NCI-H187 treated with DMSO at 0.1 percent for 48 hours (cell line): Measurements from ENCODE around the gene PUDP.
"Not testable (repeated sequence)": the region's sequence is repeated elsewhere in the genome, so short reads cannot be mapped to it uniquely, and the experiment has no call there.

Source experiments
- DNase-seq: peaks from one replicate; lab custom pipeline; 2025; lab: John Stamatoyannopoulos, UW

Gene PUDP

DNA sequence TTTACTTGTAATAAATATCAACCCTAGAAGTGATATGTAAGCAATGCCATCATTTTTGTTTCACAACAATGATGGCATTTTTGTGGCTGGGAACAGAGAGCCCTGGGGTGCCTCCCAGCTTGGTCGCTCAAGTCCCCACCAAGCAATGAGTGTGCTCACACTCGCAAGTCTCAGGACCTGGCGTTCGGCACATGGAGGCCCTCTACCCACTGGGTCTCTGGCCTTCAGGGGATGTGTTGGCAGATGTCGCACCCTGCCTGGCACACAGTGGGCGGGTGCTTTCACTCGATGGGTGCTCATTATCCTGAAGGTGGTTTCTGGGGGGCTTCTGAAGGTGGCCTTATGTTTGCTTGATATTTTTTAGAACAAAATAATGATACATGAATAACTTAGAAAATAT, 75.1 kb downstream of the PUDP start:
- DNase-seq: no peak

DNA sequence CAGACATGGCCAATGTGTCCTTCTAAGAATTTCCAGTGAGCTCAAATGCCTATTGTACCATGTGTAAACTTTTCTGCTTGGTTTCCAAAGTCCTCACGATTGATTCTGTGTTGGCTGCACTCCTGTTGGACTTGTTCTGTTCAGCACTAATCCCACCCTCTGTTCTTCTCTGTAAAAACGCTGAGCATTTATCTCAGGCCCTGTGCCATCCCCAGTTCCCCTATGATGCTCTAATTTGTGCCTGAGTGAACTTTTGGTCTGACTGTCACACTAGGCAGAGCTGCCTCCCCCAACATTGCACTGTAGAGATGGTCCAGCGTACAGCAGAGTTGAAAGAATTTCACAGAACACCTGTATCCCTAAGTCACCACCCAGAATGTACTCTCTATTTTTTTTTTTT, 76.6 kb downstream of the PUDP start:
- no peak for DNase-seq

DNA sequence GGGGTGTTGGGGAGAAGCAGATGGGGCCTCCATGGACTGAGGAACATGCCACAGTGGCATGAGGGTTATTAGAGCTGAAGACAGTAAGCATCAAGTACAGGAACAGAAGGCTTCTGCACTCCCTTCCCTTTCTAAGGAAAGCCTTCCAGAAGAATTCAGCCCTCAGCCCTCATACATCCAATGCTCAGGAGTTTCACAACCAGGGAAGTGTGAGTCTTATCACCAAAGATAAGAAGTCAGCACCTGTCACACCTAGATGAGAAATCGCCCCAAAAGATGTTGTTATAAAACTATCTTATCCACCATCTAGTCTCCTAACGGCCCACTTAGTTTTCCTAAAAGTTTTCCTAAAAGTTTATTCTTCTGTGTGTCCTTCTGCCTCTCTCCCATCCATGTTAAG, 78.4 kb downstream of the PUDP start:
- DNase-seq: no peak

DNA sequence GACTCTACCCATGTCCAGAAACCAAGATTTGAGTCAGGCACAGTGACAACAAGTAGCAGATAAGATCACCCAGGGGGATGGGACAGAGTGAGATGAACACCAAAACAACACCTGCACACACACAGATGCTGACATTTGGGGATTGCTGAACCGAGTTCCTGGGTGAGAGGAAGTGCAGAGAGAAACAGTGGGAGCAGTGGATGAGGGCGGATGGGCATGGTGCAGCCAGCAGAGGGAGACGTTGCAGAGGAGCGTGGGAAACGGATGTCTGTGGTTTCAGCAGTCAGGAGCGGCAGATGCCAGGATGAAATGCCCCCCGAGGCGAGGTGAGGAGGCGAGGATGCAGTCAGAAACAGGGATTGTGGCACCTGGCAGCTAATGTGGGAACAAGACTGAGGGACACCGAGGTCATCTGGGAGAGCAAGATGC, 79.0 kb downstream of the PUDP start:
- no peak for DNase-seq

DNA sequence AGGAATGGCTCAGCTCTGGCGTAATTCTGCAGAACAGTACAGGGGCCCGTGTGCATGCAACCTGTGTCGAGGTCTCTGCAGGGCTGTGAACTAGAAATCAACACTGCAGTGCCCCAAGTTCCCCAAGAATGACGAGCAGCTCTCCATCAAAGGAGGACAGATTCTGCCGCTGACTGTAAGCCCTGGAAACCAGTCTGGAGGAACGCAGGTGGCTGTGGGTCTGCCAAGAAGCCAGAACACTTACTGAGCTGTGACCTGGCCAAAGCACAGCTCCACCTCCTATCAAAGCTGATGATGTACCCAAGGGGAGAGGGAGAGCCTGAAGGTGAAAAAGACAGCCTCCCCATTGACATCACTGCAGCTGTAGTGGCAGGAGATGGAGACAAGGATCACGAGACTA, 80.7 kb downstream of the PUDP start:
- DNase-seq: no peak

DNA sequence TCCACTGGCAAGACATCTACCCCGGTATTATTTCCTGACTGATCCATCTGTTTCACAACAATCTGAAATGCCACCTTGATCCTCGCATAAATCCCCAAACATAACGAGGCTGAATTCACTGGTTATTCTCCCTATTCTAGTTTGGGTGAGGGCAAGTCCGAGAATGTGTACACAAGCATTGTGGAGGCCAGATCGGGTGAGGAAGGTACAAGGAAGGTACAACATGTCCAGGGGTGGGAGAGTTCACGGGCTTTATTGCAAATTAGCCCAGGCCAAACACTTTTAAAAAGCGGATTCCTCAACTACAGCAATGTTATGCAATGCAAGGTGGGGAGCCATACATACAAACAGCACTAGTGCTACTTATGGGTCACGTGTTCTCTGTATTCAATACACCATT, 82.5 kb downstream of the PUDP start:
- no peak for DNase-seq

DNA sequence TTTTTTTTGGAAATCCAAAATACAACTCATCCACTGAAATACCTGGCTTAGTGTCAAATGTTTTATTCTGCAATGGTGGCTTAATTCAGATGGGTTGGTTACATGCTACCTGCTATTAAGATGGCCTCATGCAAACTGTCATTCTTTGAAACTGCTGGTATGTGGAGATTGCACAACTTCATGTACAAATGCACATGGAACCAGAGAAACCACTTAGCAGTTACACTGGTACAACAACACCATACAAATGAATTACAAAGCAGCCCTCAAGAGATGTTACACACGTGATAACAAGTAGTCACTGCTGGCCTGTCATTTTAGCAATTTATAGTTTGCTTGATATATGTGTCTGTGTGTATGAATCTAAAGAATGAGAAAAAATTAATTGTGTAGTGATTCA, 85.0 kb downstream of the PUDP start:
- DNase-seq: no peak

DNA sequence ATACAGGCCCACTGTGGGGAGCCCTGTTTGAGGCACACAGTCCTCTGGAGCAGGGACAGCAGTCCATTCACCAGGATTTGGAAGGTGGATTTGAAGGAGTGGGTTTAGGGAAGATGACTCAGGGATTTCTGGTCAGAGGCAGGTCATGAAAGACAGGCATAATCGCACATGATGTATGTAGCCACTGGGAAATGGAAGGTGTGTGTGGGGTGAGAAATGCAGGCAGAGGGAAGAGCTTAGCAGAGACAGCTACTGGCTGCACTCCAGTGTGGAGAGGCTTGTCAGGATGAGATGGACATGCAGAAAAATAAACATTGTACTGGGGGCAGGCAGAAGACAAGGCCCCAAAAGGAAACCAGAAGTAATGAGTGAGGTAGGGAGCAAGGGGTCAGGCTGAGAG, 85.7 kb downstream of the PUDP start:
- no peak for DNase-seq

DNA sequence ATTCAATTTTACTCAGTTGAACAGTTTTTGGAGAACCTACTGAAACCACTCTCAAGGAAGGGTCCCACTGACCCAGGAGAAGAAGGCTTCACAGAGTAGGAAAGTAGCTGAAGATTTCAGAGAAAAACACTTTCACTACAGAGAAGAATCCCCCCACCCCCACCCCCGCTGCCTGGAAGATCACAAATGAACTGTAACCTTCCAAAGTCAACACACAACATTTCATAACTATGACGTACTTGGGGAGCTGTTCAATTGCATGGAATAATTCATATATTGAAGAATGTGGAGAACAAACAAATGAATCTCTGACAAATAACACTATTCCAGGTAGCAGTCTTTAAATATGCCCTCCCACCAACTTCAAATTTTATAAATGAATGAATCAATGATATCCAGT, 86.5 kb downstream of the PUDP start:
- DNase-seq: no peak

DNA sequence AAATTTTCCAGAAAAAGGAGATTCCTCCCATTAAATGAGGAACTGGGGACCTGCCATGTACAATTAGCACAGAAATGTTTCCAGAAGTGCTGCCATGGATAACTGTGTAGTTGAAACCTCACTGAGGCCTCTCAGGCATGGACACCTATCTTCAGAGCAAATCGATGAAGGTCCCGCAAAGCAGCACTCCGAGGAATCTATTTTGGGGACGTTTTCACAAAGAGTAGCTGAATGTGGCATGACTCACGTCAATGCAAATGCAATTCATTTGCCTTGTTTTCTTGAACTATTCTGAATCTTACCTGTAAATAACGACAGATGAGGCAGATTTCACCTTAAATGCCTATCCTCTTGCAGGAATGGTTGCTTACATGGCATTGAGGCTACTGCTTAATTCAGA, 87.5 kb downstream of the PUDP start:
- no peak for DNase-seq

DNA sequence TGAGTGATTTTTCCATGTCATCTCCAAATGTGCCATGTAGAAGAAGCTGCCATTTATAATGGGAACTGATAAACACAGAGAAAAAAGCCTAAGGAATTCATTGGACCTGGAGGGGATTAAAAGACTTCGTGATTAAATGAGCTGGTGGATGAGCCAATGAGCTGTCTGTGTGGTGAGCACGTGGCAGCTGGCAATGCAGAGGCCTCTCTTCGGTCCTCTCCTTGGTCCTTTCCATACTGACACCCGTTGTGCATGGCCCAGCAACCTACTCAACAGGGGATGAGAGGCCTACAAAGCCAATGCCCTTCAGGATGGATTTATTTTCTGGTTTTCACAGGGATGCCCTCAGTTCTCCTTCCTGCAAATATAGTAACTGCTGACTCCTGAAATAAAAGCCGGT, 88.1 kb downstream of the PUDP start:
- DNase-seq: no peak

DNA sequence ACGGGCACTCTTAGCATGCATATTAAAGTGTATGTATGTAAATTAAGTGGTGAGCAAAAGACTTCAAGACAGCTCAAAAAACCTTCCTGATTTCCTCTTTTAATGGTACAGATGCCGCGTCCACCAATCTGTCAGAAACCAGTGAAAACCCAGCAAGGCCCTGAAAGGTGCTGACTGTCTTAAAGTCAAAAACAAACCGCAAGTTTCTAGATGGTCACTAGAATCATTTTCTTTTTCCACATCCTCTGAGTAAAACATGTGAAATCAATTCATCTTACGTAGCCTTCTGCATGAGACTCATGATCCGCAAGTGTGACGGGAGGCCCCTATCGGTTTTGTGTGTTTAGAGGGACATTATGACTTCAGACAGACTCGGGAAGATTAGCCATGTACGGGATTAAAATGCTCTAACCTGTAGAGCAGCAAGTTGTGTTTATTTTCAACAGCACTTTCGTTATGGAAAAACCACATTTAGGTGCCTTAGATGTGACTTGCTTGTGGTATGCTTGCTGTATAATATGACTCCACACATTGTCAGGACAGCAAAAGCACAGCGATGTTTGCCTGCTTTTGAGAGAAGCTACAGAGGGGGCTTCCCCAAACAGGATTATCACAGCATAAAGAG, 88.6 kb downstream of the PUDP start:
- no peak for DNase-seq

DNA sequence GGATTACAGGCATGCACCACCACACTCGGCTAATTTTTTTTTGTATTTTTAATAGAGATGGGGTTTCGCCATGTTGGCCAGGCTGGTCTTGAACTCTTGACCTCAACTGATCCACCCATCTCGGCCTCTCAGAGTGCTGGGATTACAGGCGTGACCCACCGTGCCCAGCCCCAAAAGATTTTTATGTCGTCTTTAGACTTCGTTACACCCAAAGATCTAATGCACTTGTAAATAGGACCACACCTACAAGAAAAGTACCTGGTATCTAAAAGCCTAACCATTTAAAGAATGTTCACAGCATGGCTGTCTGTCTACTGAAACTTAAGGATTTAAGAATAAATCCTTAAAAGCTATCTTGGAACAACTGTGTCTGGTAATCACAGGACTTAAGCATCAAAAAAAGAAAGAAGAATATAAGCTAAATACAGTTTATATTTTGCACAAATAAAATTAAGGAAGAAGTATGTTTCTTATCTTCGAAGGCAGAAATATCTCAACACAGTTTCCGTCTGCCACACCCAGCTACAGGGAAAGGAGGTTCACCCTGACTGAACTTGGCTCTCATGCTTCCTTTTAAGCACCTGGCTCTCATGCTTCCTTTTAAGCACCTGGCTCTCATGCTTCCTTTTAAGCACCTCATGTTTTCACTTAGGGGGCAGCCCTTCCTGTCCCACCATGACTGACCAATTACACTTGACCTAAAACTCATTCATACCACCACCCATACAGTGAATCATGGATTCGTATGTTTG, 92.4 kb downstream of the PUDP start:
- DNase-seq: no peak

DNA sequence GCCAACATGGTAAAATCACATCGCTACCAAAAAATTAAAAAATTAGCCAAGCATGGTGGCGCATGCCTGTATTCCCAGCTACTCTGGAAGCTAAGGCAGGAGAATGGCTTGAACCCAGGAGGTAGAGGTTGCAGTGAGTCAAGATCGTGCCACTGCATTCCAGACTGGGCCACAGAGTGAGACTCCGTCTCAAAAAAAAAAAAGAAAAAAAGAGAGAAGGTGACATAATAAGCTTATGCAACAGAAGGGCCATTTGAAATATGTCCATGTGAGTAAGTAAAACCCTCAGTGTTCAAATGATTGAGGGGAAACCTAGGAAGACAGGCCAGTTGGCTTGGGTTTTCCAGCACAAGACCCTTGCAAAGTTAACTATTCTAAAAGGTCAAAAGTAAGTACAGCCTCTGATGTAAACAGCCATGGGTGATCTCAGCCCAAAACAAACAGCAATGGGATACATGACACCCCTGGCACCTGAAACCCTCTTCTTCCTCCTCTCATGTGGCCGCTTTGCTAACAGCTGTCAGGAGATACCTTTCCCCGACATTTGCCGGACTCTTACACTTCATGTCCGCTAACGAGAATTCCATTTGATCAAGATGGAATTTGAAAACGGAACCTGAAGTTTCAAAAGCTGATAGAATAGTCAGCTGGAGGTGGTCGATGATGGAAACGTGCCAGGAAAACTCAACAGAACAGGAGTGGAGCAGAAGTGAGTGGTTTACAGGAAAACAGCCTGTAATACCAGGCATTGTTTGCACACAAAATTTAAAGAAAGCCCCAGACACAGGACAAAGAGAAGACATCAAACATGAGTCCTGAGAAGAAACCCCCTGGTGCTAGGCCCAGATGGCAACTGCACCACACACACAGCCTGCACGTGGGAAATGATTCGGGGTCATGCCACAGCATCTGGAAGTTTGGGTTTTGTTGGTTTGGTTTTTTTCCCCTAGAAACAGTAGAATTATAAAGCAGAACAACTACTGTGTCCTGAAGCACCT, 93.4 kb downstream of the PUDP start:
- DNase-seq: no peak

DNA sequence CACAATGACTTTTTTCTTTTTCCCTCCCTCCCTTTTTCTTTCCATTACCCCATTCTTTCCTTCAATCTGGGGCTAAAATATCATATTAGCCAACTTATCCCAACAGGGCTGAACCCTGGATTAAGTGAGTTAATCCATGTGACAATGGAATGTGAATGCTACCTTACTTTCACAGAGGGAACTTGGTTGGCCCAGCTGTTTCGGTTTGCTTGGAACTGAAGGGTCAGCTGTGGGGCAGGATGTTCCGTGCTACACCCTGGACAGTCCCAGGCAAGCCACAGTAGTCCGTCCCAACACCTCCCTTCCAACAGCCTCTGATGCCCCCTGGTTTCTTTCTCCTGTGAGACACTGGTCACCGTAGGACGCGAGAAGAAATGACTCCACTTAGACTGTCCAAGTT, 95.4 kb downstream of the PUDP start:
- DNase-seq: no peak

DNA sequence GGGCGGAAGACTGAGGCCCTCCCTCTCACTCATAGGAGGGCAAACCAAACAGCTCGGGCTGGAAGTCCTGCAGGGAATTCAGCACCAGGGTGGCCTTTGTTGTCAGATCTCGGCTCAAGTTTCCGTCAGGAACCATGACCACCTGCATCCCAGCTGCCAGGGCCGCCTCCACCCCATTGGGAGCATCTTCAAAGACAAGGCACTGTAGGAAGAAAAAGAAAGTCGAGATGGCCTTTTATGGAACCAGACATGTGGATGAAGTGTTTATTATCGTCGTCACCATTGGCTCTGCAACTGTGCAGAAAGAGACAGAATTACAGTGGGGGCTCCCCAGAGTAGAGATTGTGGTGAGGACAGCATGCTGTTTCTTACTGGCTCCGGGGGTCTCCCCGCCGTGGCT, 97.7 kb downstream of the PUDP start:
- no peak for DNase-seq

DNA sequence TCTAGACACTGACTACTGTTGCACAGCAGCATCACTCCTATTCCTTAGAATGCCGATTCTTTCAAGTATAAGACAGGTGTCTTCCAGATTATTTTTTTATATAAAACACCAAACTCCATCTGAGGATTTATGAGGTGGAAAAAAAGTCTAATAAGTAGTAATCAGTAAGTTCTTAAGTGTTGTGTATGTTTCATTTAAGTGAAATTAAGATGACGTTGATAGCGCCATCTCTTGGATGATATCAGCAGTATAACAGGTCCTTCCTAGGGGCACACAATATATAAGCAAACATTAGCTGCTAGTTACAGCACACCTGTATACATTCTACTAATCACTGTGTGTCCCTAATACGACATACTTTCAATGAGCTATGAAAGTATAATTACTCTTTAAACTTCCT, 100.0 kb downstream of the PUDP start:
- no peak for DNase-seq

DNA sequence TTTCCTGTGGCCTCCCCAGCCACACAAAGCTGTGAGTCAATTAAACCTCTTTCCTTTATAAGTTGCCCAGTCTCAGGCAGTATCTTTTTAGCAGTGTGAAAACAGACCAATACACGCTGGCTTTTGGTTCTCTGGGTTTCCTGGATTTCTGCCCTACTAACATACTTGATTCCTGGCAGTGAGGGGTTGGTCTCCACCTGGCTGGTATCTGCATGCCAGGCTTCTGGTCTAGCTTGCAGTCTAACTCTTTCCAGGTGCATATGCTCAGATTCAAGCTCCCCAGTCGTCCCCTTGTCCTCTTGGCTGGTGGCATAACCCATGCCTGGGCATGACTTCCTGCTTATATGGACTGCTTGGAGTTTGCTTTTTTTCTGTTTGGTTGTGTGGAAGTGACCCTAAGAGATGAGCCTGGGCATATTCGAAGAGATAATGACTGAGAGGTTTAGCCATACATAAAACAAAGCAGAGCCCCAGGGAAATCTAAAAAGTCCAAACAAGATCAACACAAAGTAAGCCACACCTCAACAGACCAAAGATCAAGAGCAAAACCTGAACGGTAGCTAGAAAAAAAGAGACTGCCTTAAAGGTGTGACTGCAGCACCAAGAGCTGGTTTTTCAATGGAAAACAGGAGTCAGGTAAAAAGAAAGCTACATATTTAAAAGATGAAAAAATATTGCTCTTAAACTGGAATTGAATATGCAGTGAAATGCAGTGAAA, 102.6 kb downstream of the PUDP start:
- DNase-seq: no peak

DNA sequence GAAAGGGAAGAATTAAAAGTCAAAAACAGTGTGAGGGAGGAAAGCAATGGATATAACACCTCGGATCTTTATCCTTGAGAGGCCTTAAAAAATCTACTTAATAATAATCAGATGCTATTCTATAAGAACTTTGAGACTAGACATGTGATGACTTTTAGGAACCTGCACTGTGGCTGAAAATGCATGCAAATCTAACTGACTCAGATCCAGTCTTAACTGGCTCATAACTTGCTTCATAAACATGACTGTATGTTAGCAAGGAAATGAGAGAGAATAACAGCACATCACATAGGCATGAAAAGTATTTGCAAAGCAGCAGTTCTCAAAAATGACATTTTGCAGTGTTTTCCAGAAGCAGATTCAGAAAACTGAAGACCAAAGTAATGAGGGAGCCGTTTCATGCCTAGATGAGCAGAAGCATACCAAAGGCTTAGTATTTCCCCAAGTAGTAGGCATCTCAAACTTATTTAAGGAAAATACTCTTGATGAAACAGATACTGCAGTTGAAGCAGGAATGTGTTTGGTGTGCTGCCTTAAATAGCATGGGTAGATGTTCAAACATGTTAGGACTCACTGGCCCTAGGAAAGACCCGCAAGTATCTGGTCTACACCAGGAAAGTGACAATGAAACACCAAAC, 104.0 kb downstream of the PUDP start:
- DNase-seq: not testable (repeated sequence)

DNA sequence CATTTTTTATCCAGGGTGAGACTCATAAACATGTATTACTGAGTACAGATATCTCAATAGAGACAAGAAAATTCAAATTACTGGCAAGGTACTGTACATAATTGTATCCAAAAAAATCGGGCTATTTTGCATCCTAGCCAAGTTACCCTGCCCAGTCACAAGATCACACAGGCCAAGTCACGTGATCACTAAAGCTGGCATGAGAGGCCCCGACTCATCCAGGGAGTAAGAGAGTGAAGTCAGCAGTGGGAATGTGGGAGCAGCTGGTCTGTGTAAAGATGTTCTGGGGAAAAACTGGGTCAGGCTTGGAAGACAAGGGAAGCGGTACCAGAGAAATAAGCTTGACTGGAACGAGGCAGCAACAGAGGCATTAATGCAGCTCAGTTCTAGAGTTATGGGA, 119.7 kb downstream of the PUDP start:
- no peak for DNase-seq

DNA sequence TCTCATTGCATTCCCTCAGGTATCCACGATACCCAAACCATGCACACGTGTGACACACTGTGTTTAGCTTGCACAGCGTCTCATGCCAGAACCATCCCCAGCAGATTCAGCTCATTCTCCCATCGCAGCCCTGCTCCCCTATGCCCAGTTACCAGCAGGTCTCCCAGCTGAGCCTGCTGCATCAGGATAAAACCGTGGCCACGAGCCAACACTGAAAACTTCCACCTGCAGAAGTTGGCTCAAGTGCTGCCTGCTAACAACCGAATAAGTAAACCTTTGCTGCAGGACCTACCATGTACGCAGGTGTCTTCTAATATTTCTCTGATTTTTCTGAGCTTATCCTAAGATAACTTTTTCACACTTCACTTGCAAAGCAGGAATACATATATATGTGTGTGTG, 120.9 kb downstream of the PUDP start:
- no peak for DNase-seq

DNA sequence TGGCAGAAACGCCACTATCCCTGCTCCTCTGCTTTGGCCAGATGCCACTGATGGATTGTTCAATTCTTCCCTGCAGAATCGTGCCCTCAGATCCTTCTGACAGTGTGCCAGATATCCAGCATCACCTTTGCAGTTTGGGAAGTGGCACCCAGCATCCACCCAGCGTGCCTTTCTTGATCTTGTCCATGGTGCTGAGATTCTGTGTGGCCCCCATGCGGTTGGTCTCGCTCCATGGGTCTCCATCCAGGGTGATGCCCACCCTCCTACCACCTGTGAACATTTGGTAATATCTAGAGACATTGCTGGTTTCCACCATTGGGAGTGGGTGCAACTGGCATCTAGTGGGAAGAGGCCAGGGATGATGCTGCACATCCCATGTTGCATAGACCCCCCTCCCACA, 121.6 kb downstream of the PUDP start:
- DNase-seq: not testable (repeated sequence)
